Activated CD4-positive, alpha-beta T cell treated with anti-CD3 and anti-CD28 coated beads, Interleukin-10, Interleukin-2, amounts not matched to agents 100 ng/mL and 50 ng/mL, durations not matched to agents 16 hours and 8 hours (primary cell): ENCODE measurements around the gene ANXA6.
"Not testable (repeated sequence)": the region's sequence is repeated elsewhere in the genome, so short reads cannot be mapped to it uniquely, and the experiment has no call there.

ENCODE experiments used
- DNase-seq: peaks from one replicate; pipeline ENCODE4 v3.0.0-alpha.2; 2020

ANXA6 gene

GRCh38 chr5:151157426-151158286 lies at the start of gene ANXA6:
Gene ANXA6, minus strand, starts transcription at chr5:151157779. Its CDS starts 9,878 bp downstream, at chr5:151147901.
- peak; percentile 81 for DNase-seq

DNA sequence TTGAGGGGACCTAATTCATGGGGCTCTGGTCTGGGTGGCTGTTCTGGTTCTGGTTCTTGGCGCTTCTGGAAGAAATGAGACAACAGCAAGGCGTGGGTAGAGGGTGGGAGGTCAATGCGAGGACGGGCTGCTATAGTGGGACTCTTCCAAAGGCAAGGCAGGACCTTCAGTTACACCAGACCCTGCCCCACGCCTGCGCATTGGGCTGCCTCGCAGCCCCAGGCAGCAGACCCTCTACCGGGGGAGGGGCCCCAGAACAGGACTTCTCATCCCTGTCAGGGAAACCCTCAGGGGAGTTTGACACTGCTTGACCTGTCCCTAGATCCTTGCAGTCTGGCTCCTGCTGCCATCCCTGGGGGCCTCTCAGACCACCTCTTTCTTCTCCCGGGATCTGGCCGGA lies 47.8 kb upstream of the ANXA6 start:
- no peak for DNase-seq

DNA sequence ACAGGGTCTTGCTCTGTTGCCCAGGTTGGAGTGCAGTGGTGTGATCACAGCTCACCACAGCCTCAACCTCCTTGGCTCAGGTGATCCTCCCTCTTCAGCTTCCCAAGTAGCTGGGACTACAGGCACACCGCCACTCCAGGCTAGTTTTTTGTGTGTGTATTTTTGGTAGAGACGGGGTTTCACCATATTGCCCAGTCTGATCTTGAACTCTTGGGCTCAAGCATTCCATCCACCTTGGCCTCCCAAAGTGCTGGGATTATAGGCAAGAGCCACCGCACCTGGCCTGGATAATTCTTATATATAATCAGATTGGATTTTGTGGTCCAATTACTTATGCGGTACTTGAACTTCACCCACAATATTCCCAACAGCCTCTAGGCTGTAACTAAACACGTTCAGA lies 46.5 kb upstream of the ANXA6 start:
- no peak for DNase-seq

- peak; percentile 86 for DNase-seq
Measured at GRCh38 chr5:151202381-151203139, 45.0 kb upstream of the ANXA6 start.

GRCh38 chr5:151200913-151201595 lies 43.5 kb upstream of the ANXA6 start:
- DNase-seq: no peak

DNA sequence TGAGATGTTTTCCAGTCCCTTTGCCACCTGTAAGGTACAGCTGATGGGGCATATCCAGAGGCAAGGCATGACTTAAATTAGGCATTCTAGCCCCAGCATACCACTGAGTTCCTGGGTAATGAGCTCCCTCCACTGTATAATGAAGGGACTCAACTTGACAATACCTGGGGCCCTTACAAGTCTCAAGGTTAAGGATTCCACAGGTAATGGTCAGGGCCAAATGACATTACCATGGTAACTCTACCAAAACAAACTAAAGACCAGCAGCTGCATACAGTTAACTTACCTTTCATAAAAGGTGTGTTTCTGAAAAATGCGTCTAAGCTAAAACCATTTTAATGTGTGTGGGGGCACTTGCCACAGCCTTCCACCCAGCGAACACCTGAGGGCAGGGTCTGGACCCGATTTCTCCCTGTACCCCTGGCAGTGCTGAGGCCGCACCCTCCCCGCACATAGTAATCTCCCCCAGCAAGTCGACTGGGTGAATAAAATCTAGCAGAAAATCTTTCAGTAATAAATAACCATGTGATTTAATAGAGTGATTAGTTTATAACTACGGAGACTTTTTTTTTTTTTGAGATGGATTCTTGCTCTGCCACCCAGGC lies 42.1 kb upstream of the ANXA6 start:
- no peak for DNase-seq

DNA sequence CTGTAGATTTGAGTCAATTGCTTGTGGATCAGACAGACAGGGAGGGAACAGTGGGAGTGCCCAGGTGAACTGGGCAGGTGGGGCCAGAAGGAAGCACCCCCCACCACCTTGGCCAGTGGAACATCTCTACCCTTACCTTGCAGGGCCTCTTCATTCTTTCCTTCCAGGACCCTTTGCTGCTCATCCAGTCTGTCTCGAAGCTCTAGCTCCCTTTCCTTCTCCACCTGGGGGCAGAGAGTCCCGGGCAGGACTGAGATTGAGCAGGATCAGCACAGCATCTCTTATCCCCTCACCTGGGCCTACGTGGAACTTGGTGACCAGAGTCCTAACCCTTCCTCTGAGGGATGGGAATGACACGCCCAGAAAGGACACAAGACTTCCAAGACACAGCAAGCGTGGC lies 41.3 kb upstream of the ANXA6 start:
- DNase-seq: no peak

GRCh38 chr5:151197291-151197600 lies 39.7 kb upstream of the ANXA6 start:
- not testable (repeated sequence) for DNase-seq

GRCh38 chr5:151196556-151197290 lies 39.1 kb upstream of the ANXA6 start:
- no peak for DNase-seq

GRCh38 chr5:151195622-151196021 lies 38.0 kb upstream of the ANXA6 start:
- DNase-seq: peak; percentile 32

DNA sequence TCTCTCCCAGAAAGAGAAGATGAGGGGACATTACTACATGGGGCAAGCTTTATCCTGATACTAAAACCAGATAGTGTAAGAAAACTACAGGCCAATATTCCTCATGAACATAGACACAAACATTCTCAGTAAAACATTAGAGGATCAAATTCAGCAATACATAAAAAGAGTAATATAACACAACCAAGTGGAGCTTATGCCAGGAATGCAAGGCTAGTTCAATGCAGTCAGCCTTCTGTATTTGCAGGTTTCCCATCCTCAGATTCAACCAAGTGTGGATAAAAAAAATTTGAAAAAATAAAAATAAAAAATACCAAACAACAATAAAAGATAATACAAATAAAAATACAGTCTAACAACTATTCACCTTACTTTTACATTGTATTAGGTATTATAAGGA lies 35.0 kb upstream of the ANXA6 start:
- DNase-seq: no peak

DNA sequence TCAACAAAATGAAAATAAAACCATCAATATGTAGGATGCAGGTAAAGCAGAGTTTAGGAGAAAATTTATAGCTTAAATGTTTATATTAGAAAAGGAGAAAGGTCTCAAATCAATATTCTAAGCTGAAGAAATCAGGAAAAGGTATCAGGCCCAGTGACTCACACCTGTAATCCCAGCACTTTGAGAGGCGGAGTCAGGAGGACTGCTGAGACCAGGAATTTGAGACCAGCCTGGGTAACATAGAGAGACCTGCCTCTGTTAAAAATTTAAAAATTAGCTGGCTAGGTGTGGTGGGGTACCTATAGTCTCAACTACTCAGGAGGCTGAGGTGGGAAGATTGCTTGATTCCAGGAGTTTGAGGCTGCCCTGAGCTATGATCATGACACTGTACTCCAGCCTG lies 34.1 kb upstream of the ANXA6 start:
- DNase-seq: no peak

- DNase-seq: no peak
Measured at GRCh38 chr5:151189151-151189550, 31.6 kb upstream of the ANXA6 start.

DNA sequence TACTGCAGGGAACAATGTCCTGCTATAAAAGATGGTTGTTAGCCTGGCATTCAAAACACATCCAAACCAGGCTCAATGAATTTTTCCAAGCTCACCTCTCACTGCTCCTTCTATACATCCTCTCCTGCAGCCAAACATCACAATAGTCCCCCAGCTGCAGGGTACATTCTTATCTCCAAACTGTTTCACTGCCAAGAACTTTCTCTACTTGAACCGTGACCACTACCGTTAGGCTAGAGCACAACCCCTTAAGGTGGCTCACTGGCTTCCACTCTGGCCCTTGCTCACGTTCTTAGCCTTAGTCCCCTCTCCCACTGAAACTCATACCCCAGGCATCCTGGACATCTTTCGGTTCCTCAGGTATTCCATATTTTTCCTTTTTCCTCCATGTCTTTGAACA lies 29.0 kb upstream of the ANXA6 start:
- no peak for DNase-seq

- no peak for DNase-seq
Measured at GRCh38 chr5:151186052-151186451, 28.5 kb upstream of the ANXA6 start.

- no peak for DNase-seq
Measured at GRCh38 chr5:151184316-151185042, 26.9 kb upstream of the ANXA6 start.

DNA sequence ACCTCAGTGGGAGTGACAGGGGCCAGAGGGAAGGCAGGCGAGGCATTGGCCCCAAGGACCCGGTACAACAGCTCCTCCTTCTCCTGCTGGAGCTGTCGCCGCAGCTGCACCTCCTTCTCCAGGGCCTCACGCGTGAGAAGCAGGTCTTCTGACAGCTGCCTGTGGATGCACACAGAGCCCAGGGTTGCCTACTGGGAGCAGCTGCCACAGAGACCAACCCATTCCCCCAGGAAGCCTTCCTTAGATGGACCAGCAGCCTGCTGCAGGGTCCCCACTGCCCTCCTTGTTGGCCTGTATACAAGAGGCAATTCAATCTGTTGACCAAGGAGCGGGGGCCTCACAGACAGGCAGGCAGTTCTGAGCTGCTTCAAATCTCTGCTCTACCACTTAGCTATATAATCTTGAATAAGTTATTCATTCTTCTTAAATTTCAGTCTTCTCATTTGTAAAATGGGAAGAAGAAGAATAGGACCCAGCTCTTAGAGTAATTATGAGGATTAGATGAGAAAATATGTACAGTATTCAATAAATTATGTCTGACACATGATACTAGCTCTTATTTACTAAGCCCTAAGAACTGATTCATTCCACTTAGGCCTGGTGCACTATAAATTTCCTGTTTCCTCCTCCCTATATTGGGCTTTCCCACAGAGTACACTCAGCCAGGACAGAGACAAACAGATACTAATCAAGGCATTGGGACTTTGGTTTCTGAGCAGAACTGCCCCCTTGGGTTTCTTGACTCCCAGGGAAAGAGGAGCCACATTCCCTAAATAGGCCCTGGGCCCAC lies 26.1 kb upstream of the ANXA6 start:
- no peak for DNase-seq

- no peak for DNase-seq
Measured at GRCh38 chr5:151182976-151183375, 25.4 kb upstream of the ANXA6 start.

DNA sequence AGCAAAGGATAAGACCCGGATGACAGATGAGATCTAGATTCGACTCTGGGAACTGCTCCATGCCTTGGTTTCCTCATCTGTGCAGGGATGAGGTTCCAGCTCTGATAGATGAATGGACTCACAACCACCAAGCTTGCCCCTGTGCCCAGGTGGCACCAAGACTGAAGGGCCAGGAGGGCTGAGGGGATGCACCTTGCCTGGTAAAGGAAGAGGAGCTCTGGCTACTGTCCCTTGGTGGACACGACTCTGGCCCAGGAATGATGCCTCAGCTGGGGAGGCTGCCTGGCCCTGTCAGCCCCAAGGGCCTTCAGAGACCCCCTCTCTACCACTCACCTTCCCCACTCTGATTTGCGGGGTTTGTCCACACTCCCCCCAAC lies 24.9 kb upstream of the ANXA6 start:
- DNase-seq: no peak

DNA sequence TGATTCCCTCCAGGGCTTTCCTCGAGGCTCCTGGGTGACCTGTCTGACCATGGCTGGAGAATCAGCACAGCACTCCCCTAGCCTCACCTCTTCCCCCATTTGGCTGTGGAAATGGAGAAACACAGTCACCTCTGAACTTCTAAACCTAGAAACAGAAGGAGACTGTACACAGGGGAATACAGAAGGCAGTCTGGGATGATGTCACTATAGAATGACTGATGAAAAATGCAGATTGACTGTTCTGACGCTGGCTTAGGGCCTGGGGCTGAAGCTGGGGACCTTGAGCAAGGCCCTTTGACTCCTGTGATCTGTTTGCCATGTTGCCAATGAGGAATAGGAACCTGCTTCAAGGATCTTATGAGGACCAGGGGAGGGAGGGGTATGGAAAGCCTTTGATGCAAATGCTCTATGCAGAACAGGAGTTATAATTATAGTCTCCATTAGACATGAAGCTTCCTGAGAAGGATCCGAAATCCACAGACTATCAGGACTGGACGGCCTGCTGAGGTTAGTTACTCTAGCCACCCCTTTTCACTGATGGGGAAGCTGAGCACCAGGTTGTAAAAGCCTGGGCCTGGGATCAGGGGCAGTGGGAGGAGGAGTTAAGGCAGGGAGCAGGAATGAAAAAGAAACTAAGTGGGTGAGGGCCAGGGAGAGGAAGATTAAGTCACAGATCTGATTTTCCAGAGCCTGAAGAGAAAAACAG lies 24.4 kb upstream of the ANXA6 start:
- no peak for DNase-seq
